HCT116 (cell line): ENCODE results near the gene CHST9. TPM values are rescaled to one million over a fixed set of nuclear protein-coding genes. Genes with fewer than 3 reads are reported as not detected.

ENCODE experiments used
- ATAC-seq: fragments of 200-7000 bp; cut with Tn5 transposase; 2 replicates; pipeline ENCODE4 v1.9.1; 2020; ENCODE audit warnings: mild to moderate bottlenecking, moderate library complexity
- BruUV-seq: library from RNA; stranded (reverse); fragments of 400-500 nt; replicated peaks from 2 replicates; lab custom pipeline; 2021; lab: Mats Ljungman, UMichigan
- CTCF ChIA-PET: fragments of 300-600 bp; sonication (Branson Sonifier 250); formaldehyde crosslinking; loops from one replicate; lab custom pipeline; 2021; ENCODE audit warnings: antibody characterized with exemption; lab: Charles Lee
- POLR2A ChIA-PET: fragments of 300-600, 350-600 bp; sonication (Branson Sonifier 250); formaldehyde crosslinking; loops from one replicate; lab custom pipeline; 2021; ENCODE audit warnings: antibody characterized with exemption; lab: Charles Lee
- RAD21 ChIA-PET, 2 experiments: fragments of 300-600 bp; sonication (Branson Sonifier 250); formaldehyde crosslinking; loops; one replicate each; lab custom pipeline; 2023; ENCODE audit warnings: low total read pairs in 2 of 2; ENCODE audit not compliant: uncharacterized antibody in 2 of 2, unreplicated experiment in 2 of 2, low non-redundant PET in 1 of 2; lab: Charles Lee
- DNase-seq: peaks from one replicate; pipeline ENCODE4 v3.0.0-alpha.2; 2010; ENCODE audit warnings: low read depth, low spot score
- H2AFZ ChIP-seq: fragments of 200-600 bp; shearing (Covaris generic), sonication (generic); 2 replicates; pipeline ENCODE4 v1.6.1; 2017; ENCODE audit warnings: low read depth, mixed run types, mixed read lengths, antibody characterized with exemption, low read length; ENCODE audit not compliant: poor library complexity, severe bottlenecking
- H3K27ac ChIP-seq: 2 replicates; pipeline ENCODE4 v1.5.1; 2012; ENCODE audit warnings: low read depth, low read length
- H3K27me3 ChIP-seq: fragments of 200-600 bp; sonication (generic); 2 replicates; pipeline ENCODE4 v1.6.1; 2016; ENCODE audit warnings: mixed run types, low read length, mixed read lengths; ENCODE audit not compliant: insufficient read depth
- H3K36me3 ChIP-seq, 2 experiments: fragments of 200-500 bp in 1 of 2; fragments of 200-600 bp in 1 of 2; sonication (Bioruptor generic) in 1 of 2; sonication (generic) in 1 of 2; 2 replicates each; pipeline versions ENCODE4 v1.5.1 to v1.6.1; 2014 to 2016; ENCODE audit warnings: low read length in 2 of 2, inconsistent platforms in 1 of 2, mixed read lengths in 1 of 2, mixed run types in 1 of 2; ENCODE audit not compliant: insufficient read depth in 2 of 2, control insufficient read depth in 1 of 2
- H3K4me1 ChIP-seq, 2 experiments: fragments of 200-600 bp in 1 of 2; sonication (generic) in 1 of 2; 2 replicates each; pipeline versions ENCODE4 v1.5.1 to v1.6.1; 2012 to 2017; ENCODE audit warnings: low read length in 2 of 2, inconsistent platforms in 1 of 2, mild to moderate bottlenecking in 1 of 2, mixed read lengths in 1 of 2, mixed run types in 1 of 2, moderate library complexity in 1 of 2; ENCODE audit not compliant: insufficient read depth in 2 of 2, control insufficient read depth in 1 of 2
- H3K4me2 ChIP-seq: fragments of 200-600 bp; sonication (generic); 2 replicates; pipeline ENCODE4 v1.6.1; 2017; ENCODE audit warnings: mixed run types, low read length, mixed read lengths
- H3K4me3 ChIP-seq, 2 experiments: fragments of 200-600 bp in 1 of 2; sonication (generic) in 1 of 2; replicated peaks in 1 of 2; 2 replicates each; pipeline ENCODE4 v1.5.1; 2011 to 2016; ENCODE audit warnings: low read length in 2 of 2, control low read depth in 1 of 2, low read depth in 1 of 2, mild to moderate bottlenecking in 1 of 2, mixed read lengths in 1 of 2, mixed run types in 1 of 2
- H3K79me2 ChIP-seq: fragments of 200-600 bp; sonication (generic); 2 replicates; pipeline ENCODE4 v1.6.1; 2017; ENCODE audit warnings: mild to moderate bottlenecking, mixed run types, low read length, moderate library complexity, mixed read lengths; ENCODE audit not compliant: insufficient read depth
- H3K9ac ChIP-seq: fragments of 200-600 bp; sonication (generic); 2 replicates; pipeline ENCODE4 v1.6.1; 2016; ENCODE audit warnings: low read length, mixed read lengths
- H3K9me2 ChIP-seq: fragments of 200-600 bp; sonication (generic), shearing (Covaris generic); 2 replicates; pipeline ENCODE4 v1.6.1; 2017; ENCODE audit warnings: mixed run types, mild to moderate bottlenecking, moderate library complexity; ENCODE audit not compliant: insufficient read depth
- H3K9me3 ChIP-seq, 2 experiments: fragments of 200-500 bp in 1 of 2; fragments of 200-600 bp in 1 of 2; sonication (Bioruptor generic) in 1 of 2; sonication (generic) in 1 of 2; 2 replicates each; pipeline ENCODE4 v1.6.1; 2014 to 2017; ENCODE audit warnings: low read length in 2 of 2, mixed read lengths in 2 of 2, inconsistent platforms in 1 of 2, low read depth in 1 of 2, mild to moderate bottlenecking in 1 of 2, mixed run types in 1 of 2, moderate library complexity in 1 of 2; ENCODE audit not compliant: control insufficient read depth in 1 of 2, insufficient read depth in 1 of 2
- H4K20me1 ChIP-seq: fragments of 200-600 bp; sonication (generic), shearing (Covaris generic); 2 replicates; pipeline ENCODE4 v1.6.1; 2017; ENCODE audit warnings: mixed run types, mild to moderate bottlenecking, moderate library complexity; ENCODE audit not compliant: insufficient read depth
- CTCF ChIP-seq, 3 experiments: fragments of 200-600 bp in 1 of 3; sonication (generic) in 1 of 3; IDR thresholded peaks in 2 of 3; conservative IDR thresholded peaks in 1 of 3; 2 replicates each; pipeline ENCODE4 v1.5.1; 2012 to 2017; ENCODE audit warnings: low read depth in 2 of 3, low read length in 2 of 3, antibody characterized with exemption in 1 of 3, borderline replicate concordance in 1 of 3, control low read depth in 1 of 3, mild to moderate bottlenecking in 1 of 3, mixed read lengths in 1 of 3, mixed run types in 1 of 3, moderate library complexity in 1 of 3; ENCODE audit not compliant: insufficient read depth in 1 of 3
- ELF1 ChIP-seq: IDR thresholded peaks from 2 replicates; pipeline ENCODE4 v1.6.1; 2012; ENCODE audit warnings: low read depth, borderline replicate concordance
- EZH2 ChIP-seq: fragments of 200-600 bp; sonication (generic); IDR thresholded peaks from 2 replicates; pipeline ENCODE4 v1.6.1; 2017; ENCODE audit warnings: antibody characterized with exemption, mixed run types
- EZH2phosphoT487 ChIP-seq: fragments of 200-600 bp; IDR thresholded peaks from 2 replicates; pipeline ENCODE4 v1.6.1; 2018; ENCODE audit warnings: antibody characterized with exemption, borderline replicate concordance
- JUND ChIP-seq: IDR thresholded peaks from 2 replicates; pipeline ENCODE4 v1.6.1; 2012
- RAD21 ChIP-seq: IDR thresholded peaks from 2 replicates; pipeline ENCODE4 v1.6.1; 2012; ENCODE audit warnings: low read depth, mild to moderate bottlenecking
- REST ChIP-seq: IDR thresholded peaks from 2 replicates; pipeline ENCODE4 v1.6.1; 2012; ENCODE audit warnings: low read depth
- ZFX ChIP-seq: fragments of 450-650 bp; IDR thresholded peaks from 2 replicates; pipeline ENCODE4 v1.6.1; 2017
- ZNF274 ChIP-seq: fragments of 200-500 bp; sonication (Bioruptor generic); IDR thresholded peaks from 2 replicates; pipeline ENCODE4 v1.6.1; 2014; ENCODE audit warnings: mild to moderate bottlenecking, low read depth, low read length, inconsistent platforms
- intact Hi-C: fragments of 100-400 bp; cut with micrococcal nuclease; formaldehyde crosslinking; loops from 2 replicates; pipeline ENCODE4 v1.10.0; 2022
- total RNA-seq: library from RNA; stranded (reverse); gene quantifications from one replicate; pipeline ENCODE4 v1.2.1, GENCODE V29; 2021; ENCODE audit not compliant: unreplicated experiment

Gene CHST9
- total RNA-seq, 1 experiment from 2014 or later = not detected

GRCh38 chr18:26965206-26965605, 219.9 kb downstream of the CHST9 start:
- H3K27ac ChIP-seq = no peak overlapping the region
- no TSS peak for BruUV-seq
- no peaks in the 10 kb centered on the region for H3K36me3 ChIP-seq
- TF ChIP-seq ELF1 (no peak), REST (no peak), EZH2phosphoT487 (no peak), ZFX (no peak), JUND (no peak)
- H3K9ac ChIP-seq = no peak overlapping the region
- H3K9me3 ChIP-seq = no peaks in the 10 kb centered on the region
- ChIA-PET POLR2A (no interaction called here), RAD21 (no interaction called here), CTCF (interaction anchor here (1.2 kb wide), 1 partner anchor 344 kb away, joined by 4 read pairs; no protein-coding TSS in a partner anchor)
- ATAC-seq (no peak), DNase-seq (no peak)
- H3K4me2 ChIP-seq = no peak overlapping the region
- no peaks in the 10 kb centered on the region for H3K79me2 ChIP-seq
- no peak overlapping the region for H2AFZ ChIP-seq
- H3K4me1 ChIP-seq = no peaks in the 10 kb centered on the region
- intact Hi-C loops = loop anchor here (10.0 kb wide), 2 partner anchors 340 to 580 kb away; no protein-coding TSS in a partner anchor
- H3K27me3 ChIP-seq = no peaks in the 10 kb centered on the region
- H4K20me1 ChIP-seq = no peaks in the 10 kb centered on the region
- no peaks in the 10 kb centered on the region for H3K9me2 ChIP-seq
- H3K4me3 ChIP-seq = no peak overlapping the region

- Histone ChIP-seq H3K27me3 (no peaks in the 10 kb centered on the region), H3K27ac (no peak overlapping the region), H2AFZ (no peak overlapping the region), H4K20me1 (no peaks in the 10 kb centered on the region), H3K4me2 (no peak overlapping the region), H3K79me2 (no peaks in the 10 kb centered on the region), H3K36me3 (no peaks in the 10 kb centered on the region), H3K9me3 (no peaks in the 10 kb centered on the region), H3K4me3 (no peak overlapping the region), H3K4me1 (no peaks in the 10 kb centered on the region), H3K9me2 (no peaks in the 10 kb centered on the region), H3K9ac (no peak overlapping the region)
- ATAC-seq = no peak
- no peak for DNase-seq
- no TSS peak for BruUV-seq
- intact Hi-C loops = loop anchor here (5.0 to 10.0 kb wide), 3 partner anchors 338 to 578 kb away; no protein-coding TSS in a partner anchor
- TF ChIP-seq EZH2 (no peak), ZNF274 (no peak), CTCF (IDR thresholded peaks at IDR 0.05 in 2 of 3, conservative IDR thresholded peaks at IDR 0.05 in 1 of 3; ENCODE audit: borderline replicate concordance in 1 of 3, insufficient read depth in 1 of 3, low read depth in 2 of 3, low read length in 2 of 3) (0 out of 6 replicates have a peak, but pooled peaks of 1 of the 3 experiments have one; percentile 23), RAD21 (peak; percentile 40)
- CTCF ChIA-PET = interaction anchor here (0.9 to 1.6 kb wide), 3 partner anchors 159 to 656 kb away, joined by 3 to 5 read pairs (median 4); no protein-coding TSS in a partner anchor
- RAD21 ChIA-PET = no interaction called here
- POLR2A ChIA-PET = no interaction called here
Observed at GRCh38 chr18:26963292-26963691, 221.8 kb downstream of the CHST9 start.
